Panc1 (cell line): ENCODE measurements around the gene ZNF608. TPM values are rescaled to one million over a fixed set of nuclear protein-coding genes. Genes with fewer than 3 reads are reported as not detected.

Experiments
- ATAC-seq: fragments of 200-7000 bp; cut with Tn5 transposase; 2 replicates; pipeline ENCODE4 v1.9.1; 2020; ENCODE audit warnings: mild to moderate bottlenecking, moderate library complexity
- BruUV-seq: library from RNA; stranded (reverse); fragments of 400-500 nt; replicated peaks from 2 replicates; lab custom pipeline; 2021; lab: Mats Ljungman, UMichigan
- CTCF ChIA-PET: fragments of 300-600 bp; sonication (Branson Sonifier 250); formaldehyde crosslinking; loops from one replicate; lab custom pipeline; 2022; ENCODE audit warnings: antibody characterized with exemption; lab: Charles Lee
- POLR2A ChIA-PET: fragments of 300-600 bp; sonication (Branson Sonifier 250); formaldehyde crosslinking; loops from one replicate; lab custom pipeline; 2022; ENCODE audit warnings: antibody characterized with exemption; lab: Charles Lee
- DNase-seq: peaks from one replicate; pipeline ENCODE4 v3.0.0-alpha.2; 2010; ENCODE audit warnings: low read depth, low spot score
- H3K27ac ChIP-seq: 2 replicates; pipeline ENCODE4 v1.5.1; 2011; ENCODE audit warnings: mild to moderate bottlenecking, low read length, inconsistent platforms
- H3K27me3 ChIP-seq: fragments of 200-500 bp; sonication (Bioruptor generic); 2 replicates; pipeline ENCODE4 v1.6.0; 2014; ENCODE audit warnings: low read length, inconsistent platforms; ENCODE audit not compliant: control insufficient read depth, insufficient read depth
- H3K36me3 ChIP-seq: fragments of 200-500 bp; sonication (Bioruptor generic); 2 replicates; pipeline ENCODE4 v1.5.1; 2014; ENCODE audit warnings: inconsistent platforms, mild to moderate bottlenecking, low read length, moderate library complexity; ENCODE audit not compliant: control insufficient read depth, insufficient read depth
- H3K4me1 ChIP-seq: 2 replicates; pipeline ENCODE4 v1.5.1; 2011; ENCODE audit warnings: inconsistent platforms, mild to moderate bottlenecking, low read length, moderate library complexity; ENCODE audit not compliant: control insufficient read depth, insufficient read depth
- H3K4me3 ChIP-seq, 2 experiments: 2 replicates each; pipeline ENCODE4 v1.5.1; 2011 to 2012; ENCODE audit warnings: low read depth in 2 of 2, low read length in 2 of 2, mild to moderate bottlenecking in 2 of 2, inconsistent platforms in 1 of 2, moderate library complexity in 1 of 2
- H3K9me3 ChIP-seq: fragments of 200-500 bp; sonication (Bioruptor generic); 2 replicates; pipeline ENCODE4 v1.5.1; 2014; ENCODE audit warnings: low read depth, mild to moderate bottlenecking, inconsistent platforms, low read length, moderate library complexity; ENCODE audit not compliant: control insufficient read depth, insufficient read depth
- CTCF ChIP-seq: fragments of 450-650 bp; IDR thresholded peaks from 2 replicates; pipeline ENCODE4 v1.5.1; 2017; ENCODE audit warnings: mild to moderate bottlenecking
- POLR2AphosphoS5 ChIP-seq: IDR thresholded peaks from 2 replicates; pipeline ENCODE4 v1.6.1; 2012; ENCODE audit warnings: mild to moderate bottlenecking, low read depth, low read length, moderate library complexity
- REST ChIP-seq, 2 experiments: IDR thresholded peaks; 2 replicates each; pipeline ENCODE4 v1.6.1; 2011 to 2012; ENCODE audit warnings: low read depth in 2 of 2, control low read depth in 1 of 2, low read length in 1 of 2, mild to moderate bottlenecking in 1 of 2, moderate library complexity in 1 of 2; ENCODE audit not compliant: insufficient read depth in 1 of 2
- SIN3A ChIP-seq: IDR thresholded peaks from 2 replicates; pipeline ENCODE4 v1.6.1; 2012; ENCODE audit warnings: low read depth, mild to moderate bottlenecking, low read length, moderate library complexity, borderline replicate concordance; ENCODE audit not compliant: insufficient read depth
- TCF7L2 ChIP-seq: IDR thresholded peaks from 2 replicates; pipeline ENCODE4 v1.6.1; 2011; ENCODE audit warnings: mild to moderate bottlenecking, low read depth, low read length, inconsistent platforms
- in situ Hi-C: cut with HindIII; loops from 2 replicates; pipeline ENCODE4 v1.10.0; 2016; ENCODE audit warnings: low sequenced_read_pairs, low pct_unique_long_range_greater_than_20kb
- intact Hi-C: fragments of 100-400 bp; cut with micrococcal nuclease; formaldehyde crosslinking; loops from one replicate; pipeline ENCODE4 v1.10.0; 2022; ENCODE audit not compliant: unreplicated experiment
- total RNA-seq: library from RNA; stranded (reverse); gene quantifications from one replicate; pipeline ENCODE4 v1.2.1, GENCODE V29; 2021; ENCODE audit not compliant: unreplicated experiment

Gene ZNF608
- total RNA-seq, 1 experiment from 2014 or later = 37.5 TPM

GRCh38 chr5:124705577-124705976 is 40.9 kb downstream of the ZNF608 start:
- ChIA-PET POLR2A (no interaction called here), CTCF (no interaction called here)

GRCh38 chr5:124704594-124705284 is 41.7 kb downstream of the ZNF608 start:
- TF ChIP-seq POLR2AphosphoS5 (no peak), TCF7L2 (no peak), SIN3A (no peak), REST (IDR thresholded peaks at IDR 0.05; ENCODE audit: insufficient read depth in 1 of 2, low read depth in 2 of 2, low read length in 1 of 2) (no peak), CTCF (no peak)
- H3K4me1 ChIP-seq = peaks cover 90% of the 10 kb centered on the region
- H3K36me3 ChIP-seq = no peaks in the 10 kb centered on the region
- H3K9me3 ChIP-seq = no peaks in the 10 kb centered on the region
- no peak for DNase-seq
- ChIA-PET POLR2A (no interaction called here), CTCF (no interaction called here)
- H3K27ac ChIP-seq = peak overlapping the region; percentile 86
- intact Hi-C loops (no loop called here), in situ Hi-C loops (no loop called here)
- H3K4me3 ChIP-seq = no peak overlapping the region
- H3K27me3 ChIP-seq = no peaks in the 10 kb centered on the region
- no TSS peak for BruUV-seq
- ATAC-seq = no peak

More at GRCh38 chr5:124705577-124705976, 40.9 kb downstream of the ZNF608 start:
- no peak for ATAC-seq
- BruUV-seq = no TSS peak
- in situ Hi-C loops (no loop called here), intact Hi-C loops (no loop called here)
- H3K4me3 ChIP-seq = no peak overlapping the region
- no peak for DNase-seq
- H3K27ac ChIP-seq = peak overlapping the region; percentile 86
- TF ChIP-seq REST (IDR thresholded peaks at IDR 0.05; ENCODE audit: insufficient read depth in 1 of 2, low read depth in 2 of 2, low read length in 1 of 2) (no peak), SIN3A (no peak), TCF7L2 (no peak), CTCF (no peak), POLR2AphosphoS5 (no peak)
- no peaks in the 10 kb centered on the region for H3K27me3 ChIP-seq
- H3K4me1 ChIP-seq = peaks cover 90% of the 10 kb centered on the region
- no peaks in the 10 kb centered on the region for H3K36me3 ChIP-seq
- H3K9me3 ChIP-seq = no peaks in the 10 kb centered on the region
